HUDEP-2 (cell line): Measurements from ENCODE around the gene EYA3.

Experiments used
- DNase-seq, 76 experiments: peaks; one replicate each; lab custom pipeline; 2025; ENCODE audit not compliant: unreplicated experiment in 76 of 76; lab: John Stamatoyannopoulos, UW

The EYA3 gene

DNA sequence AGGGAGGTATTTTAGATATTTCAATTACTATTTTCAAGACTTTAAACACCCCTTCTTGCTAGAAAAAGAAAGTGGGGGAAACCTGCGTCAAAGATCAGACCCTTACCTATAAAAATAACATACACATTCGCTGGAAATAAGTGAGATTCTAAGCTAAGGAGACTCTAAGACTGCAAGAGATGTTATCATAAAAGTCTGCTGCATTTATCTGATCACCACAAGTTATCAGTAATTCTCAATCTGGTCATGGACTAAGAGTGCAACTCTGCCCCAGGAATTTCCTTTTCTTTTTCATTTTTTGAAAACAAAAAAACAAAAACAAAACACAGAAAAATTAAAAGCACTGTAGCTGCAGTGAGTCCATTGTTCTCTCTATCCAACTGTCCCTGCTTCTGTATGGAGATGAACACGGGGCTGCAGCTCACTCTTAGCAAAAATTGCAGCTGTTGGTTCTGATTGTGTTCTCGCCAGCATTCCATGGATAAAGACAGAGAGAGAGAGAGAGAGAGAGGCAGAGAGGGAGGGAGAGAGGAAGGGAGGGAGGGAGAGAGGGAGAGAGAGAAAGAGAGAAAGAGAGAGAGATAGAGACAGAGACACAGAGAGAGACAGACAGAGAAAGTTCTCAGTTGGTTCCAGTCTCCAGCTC is 114.5 kb downstream of the EYA3 start:
- no peak for DNase-seq

DNA sequence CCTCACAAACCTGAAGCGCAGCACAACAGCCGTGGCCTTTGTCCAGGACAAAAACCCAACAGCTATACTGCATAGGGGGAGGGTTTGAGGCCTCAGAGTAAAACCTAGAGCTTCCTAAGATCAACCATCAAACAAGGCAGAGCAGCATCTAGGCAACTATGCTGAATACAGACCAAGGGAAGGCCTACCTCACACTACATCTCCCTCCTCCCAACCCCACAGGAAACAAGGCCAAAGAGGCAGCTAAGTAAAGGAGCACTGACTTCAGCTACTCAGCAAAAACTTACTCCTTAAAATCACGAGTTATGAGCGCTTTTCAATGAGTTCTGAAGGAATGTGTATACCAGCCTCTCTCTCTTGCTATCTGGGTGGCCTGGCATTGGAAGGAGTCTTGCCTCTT is 116.3 kb downstream of the EYA3 start:
- no peak for DNase-seq

DNA sequence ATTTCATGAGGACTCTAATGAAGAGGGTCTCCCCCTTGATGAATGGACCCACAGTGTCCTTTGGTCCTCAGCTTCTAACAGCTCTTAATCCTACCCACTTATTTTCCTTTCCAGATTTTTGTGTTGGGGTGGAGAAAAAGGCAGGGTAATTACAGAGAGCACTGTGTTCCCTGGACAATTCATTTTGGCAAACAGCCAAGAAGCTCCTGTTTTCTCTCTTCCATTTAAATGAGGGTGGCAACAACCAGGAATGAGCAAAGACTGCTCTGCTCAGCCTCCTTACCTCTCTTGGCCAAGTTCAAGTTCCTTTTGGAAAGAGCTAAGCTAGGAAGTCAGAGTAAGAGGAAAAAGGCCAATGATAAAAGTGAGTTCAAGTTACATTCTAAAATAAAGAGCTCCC is 116.7 kb downstream of the EYA3 start:
- DNase-seq: no peak

DNA sequence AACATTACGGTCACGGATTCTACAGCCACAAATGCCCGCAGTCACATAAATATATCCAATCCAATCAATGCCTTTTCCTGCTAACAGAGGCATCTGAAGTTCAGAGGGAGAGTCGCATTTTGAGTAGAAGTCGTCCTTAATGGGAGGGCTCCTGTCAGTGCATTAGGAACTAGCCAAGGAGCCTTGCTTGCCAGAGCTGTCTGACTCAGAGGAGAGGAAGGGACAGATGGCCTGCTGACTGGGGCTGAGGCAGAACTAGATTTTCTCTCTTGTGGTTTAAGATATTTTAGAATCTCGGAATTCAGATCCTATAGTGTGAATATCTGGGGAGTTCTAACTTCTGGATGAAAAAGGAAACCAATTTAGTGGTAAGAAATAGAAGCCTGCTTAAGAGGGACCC is 118.0 kb downstream of the EYA3 start:
- no peak for DNase-seq

DNA sequence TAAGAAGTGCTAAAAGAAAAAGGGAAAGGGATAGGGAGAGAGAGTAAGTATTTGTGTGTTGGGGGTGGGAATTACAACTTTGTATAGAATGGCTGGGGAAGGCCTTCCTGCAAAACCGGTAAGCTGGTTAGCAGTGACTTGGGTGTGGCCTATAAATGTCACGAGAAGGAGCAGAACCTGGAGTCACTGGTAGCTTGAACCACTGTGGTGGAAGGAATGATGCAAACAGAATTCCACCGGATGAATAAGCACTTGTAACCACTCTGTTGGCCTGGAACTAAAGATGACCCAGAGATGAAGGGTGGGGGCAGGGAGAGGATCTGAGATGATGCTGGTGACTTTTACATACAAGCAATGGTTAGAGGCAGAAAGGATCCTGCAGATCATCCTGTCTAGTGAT is 119.7 kb downstream of the EYA3 start:
- no peak for DNase-seq

DNA sequence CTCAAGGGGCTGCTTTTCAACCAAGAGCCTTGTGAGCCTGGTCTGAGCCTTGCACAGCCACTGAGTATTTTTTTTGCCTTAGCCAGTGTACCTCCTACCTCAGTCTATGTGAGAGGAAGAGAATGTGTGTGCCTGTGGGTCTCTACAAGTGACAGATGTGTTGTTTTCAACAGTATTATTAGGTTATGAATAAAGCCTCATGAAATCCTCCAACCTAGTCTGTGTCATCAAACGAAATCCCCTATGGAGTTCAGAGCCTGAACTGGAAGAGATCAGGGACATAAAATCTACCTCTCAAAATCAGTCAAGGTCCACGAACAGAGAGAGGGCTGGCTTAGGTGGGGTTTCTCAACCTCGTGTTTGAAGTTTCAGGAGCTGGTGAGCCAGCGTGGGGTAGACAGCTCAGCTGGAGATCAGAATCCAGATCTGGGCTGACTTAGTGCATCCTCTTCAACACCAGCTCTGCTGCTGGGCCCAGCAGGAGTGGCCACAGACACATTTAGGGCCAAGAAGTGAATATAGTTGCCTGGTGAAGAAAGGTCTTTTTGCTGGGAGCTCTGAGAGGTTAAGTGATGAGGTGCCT is 120.4 kb downstream of the EYA3 start:
- DNase-seq: no peak

DNA sequence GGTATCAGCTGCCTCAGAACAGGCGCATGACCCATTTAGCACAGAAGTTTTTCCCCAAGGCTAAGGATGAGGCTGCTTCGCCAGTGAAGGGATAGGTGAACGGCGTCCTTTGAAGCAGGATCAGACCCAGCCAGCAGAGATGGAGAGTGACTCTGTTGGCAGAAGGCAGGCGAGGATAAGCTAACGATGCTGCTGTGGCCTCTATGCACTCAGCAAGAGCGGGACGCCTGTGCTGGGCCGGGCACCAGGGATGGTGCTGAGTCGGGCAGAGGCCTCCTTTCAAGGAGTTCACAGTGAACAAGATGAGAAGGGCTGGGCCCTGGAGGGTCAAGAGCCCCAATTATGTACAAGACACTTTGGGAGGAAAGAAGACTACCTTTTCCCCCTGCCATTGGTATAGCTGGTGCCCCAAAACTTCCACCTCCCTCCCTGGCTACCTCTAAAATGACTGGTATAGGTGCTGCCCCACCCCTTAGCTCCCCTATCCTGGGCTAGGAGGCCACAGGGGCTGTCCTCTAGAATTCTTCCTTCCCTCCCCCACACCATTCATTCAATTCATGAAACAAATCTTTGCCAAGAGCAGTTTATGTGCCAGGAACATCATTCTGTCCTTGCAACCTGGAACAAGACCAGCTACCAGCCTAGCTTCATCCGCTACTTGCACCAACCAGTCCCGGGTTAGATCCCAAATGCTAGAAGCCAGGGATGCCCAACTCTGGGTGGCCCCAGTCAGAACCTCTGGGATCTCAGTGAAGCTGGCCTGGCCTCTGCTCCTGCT is 121.1 kb downstream of the EYA3 start:
- no peak for DNase-seq

DNA sequence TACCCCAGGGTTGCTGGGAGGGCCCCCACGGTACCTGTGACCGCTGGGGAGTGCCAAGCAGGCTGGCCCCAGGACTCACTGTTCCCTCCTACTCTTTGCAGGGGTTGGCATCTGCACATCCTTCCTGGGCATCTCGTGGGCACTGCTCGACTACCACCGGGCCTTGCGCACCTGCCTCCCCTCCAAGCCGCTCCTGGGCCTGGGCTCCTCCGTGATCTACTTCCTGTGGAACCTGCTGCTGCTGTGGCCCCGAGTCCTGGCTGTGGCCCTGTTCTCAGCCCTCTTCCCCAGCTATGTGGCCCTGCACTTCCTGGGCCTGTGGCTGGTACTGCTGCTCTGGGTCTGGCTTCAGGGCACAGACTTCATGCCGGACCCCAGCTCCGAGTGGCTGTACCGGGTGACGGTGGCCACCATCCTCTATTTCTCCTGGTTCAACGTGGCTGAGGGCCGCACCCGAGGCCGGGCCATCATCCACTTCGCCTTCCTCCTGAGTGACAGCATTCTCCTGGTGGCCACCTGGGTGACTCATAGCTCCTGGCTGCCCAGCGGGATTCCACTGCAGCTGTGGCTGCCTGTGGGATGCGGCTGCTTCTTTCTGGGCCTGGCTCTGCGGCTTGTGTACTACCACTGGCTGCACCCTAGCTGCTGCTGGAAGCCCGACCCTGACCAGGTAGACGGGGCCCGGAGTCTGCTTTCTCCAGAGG is 121.9 kb downstream of the EYA3 start:
- no peak for DNase-seq

DNA sequence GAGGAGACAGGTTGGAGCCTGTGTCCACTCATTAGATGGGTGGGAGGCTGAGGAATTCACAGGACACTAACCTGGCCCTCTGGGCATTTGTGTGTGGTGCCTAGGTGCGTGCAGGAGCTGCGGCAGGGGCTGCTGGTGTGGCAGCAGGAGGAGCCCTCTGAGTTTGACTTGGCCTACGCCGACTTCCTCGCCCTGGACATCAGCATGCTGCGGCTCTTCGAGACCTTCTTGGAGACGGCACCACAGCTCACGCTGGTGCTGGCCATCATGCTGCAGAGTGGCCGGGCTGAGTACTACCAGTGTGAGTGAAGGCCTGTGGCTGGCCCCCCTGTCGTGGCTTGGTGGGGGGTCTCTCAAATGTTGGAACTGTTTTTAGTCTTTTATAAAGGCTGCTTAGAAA is 125.0 kb downstream of the EYA3 start:
- no peak for DNase-seq

DNA sequence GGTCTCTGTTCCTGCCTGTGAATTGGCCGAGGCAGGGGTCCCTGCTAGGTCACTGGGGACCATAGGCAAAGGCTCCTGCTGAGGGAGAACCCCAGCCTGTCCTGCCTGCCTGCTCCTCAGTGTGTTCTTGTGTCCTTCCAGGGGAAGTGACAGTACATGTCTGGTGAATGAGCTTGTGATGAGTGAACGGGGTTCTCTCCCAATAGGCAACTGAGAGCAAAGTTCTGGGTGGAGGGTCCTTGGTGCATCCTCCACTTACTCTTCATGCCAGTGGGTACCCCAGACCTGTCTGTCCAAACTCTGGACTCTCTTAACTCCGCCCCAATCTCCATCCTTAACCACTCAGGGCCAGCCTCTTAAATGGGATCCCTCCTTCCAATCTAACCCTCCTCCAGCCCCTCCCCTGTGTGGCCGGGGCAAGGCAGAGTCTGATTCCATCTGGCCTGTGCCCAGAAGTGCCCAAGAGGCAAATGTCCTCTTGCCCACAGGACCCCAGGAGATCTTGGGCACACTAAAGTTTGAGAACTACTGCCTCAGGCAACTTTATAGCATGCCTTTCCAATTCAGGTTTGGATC is 126.7 kb downstream of the EYA3 start:
- DNase-seq: peak in 1 of 76 experiments; percentile 6

DNA sequence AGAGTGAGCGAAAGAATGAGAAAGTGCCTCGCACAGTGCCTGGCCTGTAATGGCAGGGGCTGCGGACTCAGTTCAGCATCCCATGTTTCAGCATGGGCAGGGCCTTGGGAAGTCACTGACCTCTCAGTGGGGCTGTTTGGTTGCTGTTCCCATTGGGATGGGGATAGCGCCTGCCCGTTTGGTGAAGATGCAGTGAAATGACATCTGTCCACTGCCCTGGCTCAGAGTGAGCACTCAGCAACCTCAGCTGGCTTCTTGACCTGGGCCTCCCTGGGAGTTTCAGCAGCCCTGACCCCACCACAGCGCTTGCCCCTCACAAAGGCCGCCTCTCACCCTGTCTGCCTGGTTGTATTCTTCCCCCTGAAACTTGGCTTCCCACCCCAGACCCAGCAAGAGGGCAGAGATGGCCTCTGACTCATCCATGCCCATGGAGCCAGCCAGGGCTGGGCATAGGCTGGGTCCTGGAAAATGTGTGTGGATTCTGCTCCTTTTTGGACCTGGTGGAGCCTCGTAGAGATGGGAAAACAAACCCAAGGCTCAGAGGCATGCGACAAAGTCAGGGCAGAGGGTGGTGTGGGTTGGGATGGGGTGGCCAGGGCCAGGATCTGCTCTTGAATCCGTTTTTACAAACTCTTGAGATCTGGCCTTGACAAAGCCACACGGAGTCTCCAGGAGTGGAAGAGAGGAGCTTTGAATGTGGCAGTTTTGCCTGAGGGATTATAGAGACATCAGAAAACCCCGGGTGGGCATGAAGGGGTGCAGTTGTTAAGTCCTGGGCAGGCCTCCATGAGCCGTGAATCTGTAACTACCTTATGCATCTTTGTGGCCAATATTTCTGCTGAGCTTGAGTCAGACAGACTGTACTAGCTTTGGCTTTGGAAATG is 127.4 kb downstream of the EYA3 start:
- DNase-seq: no peak

DNA sequence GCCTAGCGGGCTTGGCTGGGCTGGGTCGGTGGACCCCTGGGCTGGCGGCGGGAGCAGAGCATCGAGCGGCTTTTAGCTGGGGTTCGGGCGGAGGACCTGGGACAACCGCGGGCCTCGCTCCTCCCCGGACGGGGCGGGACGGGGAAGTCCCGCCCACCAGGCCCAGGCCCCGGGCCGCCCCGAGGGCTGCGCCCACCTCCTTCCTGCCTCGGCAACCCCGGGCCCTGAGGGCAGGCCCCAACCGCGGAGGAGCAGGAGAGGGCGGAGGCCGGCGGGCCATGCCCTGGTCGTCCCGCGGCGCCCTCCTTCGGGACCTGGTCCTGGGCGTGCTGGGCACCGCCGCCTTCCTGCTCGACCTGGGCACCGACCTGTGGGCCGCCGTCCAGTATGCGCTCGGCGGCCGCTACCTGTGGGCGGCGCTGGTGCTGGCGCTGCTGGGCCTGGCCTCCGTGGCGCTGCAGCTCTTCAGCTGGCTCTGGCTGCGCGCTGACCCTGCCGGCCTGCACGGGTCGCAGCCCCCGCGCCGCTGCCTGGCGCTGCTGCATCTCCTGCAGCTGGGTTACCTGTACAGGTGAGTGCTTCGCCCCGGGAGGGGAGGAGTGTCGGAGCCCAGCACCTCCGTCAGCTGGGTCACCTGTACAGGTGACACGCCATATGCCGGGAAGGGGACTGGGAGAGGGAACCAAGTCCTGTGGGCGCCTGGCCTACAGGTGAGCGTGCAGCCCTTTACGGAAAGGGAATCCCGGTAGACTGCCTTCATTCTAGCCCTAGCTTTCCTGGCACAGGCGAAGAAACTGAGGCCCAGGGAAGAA is 128.4 kb downstream of the EYA3 start, which contains the start of gene XKR8:
XKR8 (plus strand) TSS at position 182 of the 812 bp plus-strand sequence; CDS start at position 279, 97 bp downstream.
- peak in 56 of 76 experiments; percentile 9 to 71 (median 48) for DNase-seq

DNA sequence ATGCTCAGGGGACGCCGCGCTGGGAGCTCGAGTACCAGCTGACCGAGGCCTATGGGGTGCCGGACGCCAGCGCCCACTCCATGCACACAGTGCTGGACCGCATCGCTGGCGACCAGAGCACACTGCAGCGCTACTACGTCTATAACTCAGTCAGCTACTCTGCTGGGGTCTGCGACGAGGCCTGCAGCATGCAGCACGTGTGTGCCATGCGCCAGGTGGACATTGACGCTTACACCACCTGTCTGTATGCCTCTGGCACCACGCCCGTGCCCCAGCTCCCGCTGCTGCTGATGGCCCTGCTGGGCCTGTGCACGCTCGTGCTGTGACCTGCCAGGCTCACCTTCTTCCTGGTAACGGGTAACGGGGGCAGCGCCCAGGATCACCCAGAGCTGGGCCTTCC is 129.9 kb downstream of the EYA3 start:
- no peak for DNase-seq

DNA sequence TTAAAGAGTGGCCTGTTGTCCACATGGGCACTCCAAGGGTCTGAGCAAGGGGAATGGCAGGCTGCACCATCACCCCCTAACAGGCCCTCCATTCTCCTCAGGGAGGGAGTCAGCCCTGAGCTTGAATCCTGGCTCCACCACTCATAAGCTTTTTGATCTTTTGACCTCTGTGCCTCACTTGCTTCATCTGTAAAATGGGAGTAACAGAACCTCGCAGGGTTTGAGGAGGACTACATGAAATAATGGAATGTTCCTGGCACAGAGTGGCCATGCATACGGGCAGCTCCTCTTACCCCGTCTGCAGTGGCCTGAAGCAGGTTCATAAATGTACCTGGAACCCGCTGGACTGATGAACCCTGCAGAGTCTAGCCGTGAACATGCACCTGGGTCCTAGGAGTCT is 130.8 kb downstream of the EYA3 start:
- no peak for DNase-seq

DNA sequence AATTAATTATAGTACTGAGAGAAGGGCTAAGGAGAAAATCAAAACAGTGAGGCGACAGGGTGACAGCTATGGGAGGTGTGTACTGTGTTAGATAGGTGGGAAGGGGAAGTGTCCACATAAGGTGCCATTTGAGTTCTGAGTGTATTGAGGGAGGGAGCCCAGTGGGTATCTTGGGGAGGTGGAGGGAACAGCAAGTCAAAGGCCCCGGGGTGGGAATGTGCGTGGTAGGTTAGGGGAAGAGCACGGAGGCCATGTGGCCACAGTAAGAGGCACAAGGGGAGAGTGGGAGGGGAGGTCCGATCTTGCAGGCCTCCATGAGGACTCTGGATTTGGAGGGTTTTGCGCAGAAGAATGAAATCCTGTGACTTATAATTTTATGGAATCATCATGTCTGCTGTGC is 131.6 kb downstream of the EYA3 start:
- DNase-seq: no peak

DNA sequence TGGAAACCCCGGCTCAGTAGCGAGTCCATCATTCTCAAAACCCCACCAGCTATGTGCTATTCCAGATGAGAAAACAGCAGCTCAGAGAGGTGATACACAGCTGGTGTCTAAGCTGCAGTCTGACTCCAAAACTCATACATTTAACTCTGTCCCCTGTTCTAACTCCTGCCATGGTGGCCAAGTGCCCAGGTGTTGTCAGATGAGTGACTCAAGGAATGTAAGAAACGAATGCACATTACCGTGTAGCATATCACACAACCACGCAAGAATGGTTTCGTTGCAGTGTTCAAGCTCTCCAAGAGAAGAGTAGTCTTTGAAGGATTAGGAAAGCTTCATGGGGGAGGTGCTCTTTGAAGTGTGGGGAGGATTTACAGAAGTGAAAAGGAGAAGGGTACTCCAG is 133.3 kb downstream of the EYA3 start:
- DNase-seq: no peak

DNA sequence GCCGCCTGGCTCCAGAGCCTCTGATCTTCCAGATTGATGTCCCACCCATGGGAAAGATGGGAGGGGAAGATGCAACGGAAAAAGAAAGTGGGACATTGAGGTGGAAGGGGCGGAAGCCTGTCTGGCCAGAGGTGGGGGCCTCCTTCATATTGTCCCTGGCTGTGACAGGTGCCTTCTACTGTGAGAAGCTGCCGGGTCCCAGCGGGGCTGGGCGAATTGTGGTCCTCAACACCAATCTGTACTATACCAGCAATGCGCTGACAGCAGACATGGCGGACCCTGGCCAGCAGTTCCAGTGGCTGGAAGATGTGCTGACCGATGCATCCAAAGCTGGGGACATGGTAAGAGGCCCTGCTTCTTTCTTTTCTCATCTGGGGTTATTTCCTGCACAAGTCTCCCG is 134.2 kb downstream of the EYA3 start:
- DNase-seq: no peak

DNA sequence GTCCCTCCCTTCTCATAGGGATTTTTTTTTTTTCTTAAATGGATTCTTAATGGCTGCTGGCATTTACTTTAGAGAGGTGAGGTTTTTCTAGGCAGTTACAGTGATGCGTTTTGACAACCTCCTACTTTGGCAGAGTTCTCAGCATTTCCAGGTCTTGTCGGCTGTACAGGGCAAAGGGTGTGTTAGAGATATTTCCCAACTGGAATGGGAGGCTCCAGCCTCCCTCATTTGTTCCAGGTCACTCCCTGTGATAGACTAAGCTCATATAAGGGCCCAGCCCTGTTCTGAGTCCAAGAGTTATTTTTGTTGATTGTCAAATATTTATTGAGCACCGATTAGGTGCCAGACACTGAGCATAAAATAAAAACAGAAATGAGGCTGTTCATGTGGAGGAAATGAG is 136.3 kb downstream of the EYA3 start:
- no peak for DNase-seq

DNA sequence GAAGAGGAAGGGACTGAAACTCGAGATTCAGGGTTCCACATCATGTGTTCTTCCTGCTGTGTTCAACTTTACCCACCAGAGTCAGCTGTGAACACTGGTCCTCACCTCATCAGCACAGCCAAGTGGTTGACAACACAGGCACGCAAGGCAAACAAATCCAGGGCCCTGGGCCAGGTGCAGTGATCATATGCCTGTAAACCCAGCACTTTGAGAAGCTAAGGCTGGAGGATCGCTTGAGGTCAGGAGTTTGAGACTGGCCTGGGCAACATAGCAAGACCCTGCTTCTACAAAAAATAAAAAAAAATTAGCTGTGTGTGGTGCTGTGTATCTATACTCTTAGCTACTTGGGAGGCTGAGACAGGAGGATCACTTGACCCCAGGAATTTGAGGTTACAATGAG is 137.0 kb downstream of the EYA3 start:
- no peak for DNase-seq
